OCI-LY1 (cell line): ENCODE results near the gene KNSTRN.

Experiments
- H2AFZ ChIP-seq: fragments of 200-600 bp; sonication (generic), shearing (Covaris generic); 2 replicates; pipeline ENCODE4 v1.6.0; 2014; ENCODE audit warnings: antibody characterized with exemption, mild to moderate bottlenecking, low read length
- H3F3A ChIP-seq: fragments of 200-600 bp; sonication (generic), shearing (Covaris generic); 2 replicates; pipeline ENCODE4 v1.6.0; 2014; ENCODE audit warnings: mild to moderate bottlenecking, antibody characterized with exemption, low read length, moderate library complexity; ENCODE audit not compliant: insufficient read depth
- H3K27ac ChIP-seq: fragments of 200-600 bp; sonication (generic); 2 replicates; pipeline ENCODE4 v1.5.1; 2014; ENCODE audit warnings: low read length, mixed run types, mild to moderate bottlenecking, low read depth; ENCODE audit not compliant: poor library complexity, severe bottlenecking
- H3K27me3 ChIP-seq: fragments of 200-600 bp; sonication (generic); 2 replicates; pipeline ENCODE4 v1.6.0; 2014; ENCODE audit warnings: antibody characterized with exemption, mild to moderate bottlenecking, low read length, moderate library complexity; ENCODE audit not compliant: insufficient read depth
- H3K36me3 ChIP-seq: fragments of 200-600 bp; sonication (generic); 2 replicates; pipeline ENCODE4 v1.6.1; 2014; ENCODE audit warnings: mild to moderate bottlenecking, antibody characterized with exemption, low read length, moderate library complexity, mixed read lengths; ENCODE audit not compliant: insufficient read depth
- H3K4me1 ChIP-seq: fragments of 200-600 bp; sonication (generic); 2 replicates; pipeline ENCODE4 v1.5.1; 2014; ENCODE audit warnings: mild to moderate bottlenecking, low read length, moderate library complexity; ENCODE audit not compliant: insufficient read depth, severe bottlenecking
- H3K4me2 ChIP-seq: fragments of 200-600 bp; sonication (generic), shearing (Covaris generic); 2 replicates; pipeline ENCODE4 v1.6.1; 2014; ENCODE audit warnings: low read length
- H3K4me3 ChIP-seq: fragments of 200-600 bp; sonication (generic); 2 replicates; pipeline ENCODE4 v1.5.1; 2014; ENCODE audit warnings: low read length, low read depth, mild to moderate bottlenecking, mixed read lengths; ENCODE audit not compliant: poor library complexity, severe bottlenecking
- H3K79me2 ChIP-seq: fragments of 200-600 bp; shearing (Covaris generic); 2 replicates; pipeline ENCODE4 v1.6.1; 2016; ENCODE audit warnings: mixed run types, low read length, mixed read lengths; ENCODE audit not compliant: insufficient read depth
- H3K9ac ChIP-seq: fragments of 200-600 bp; sonication (generic), shearing (Covaris generic); 2 replicates; pipeline ENCODE4 v1.6.1; 2014; ENCODE audit warnings: mild to moderate bottlenecking, low read length, mixed read lengths
- H3K9me2 ChIP-seq: fragments of 200-600 bp; sonication (generic), shearing (Covaris generic); 2 replicates; pipeline ENCODE4 v1.6.1; 2014; ENCODE audit warnings: low read depth, mild to moderate bottlenecking, low read length, mixed read lengths
- H3K9me3 ChIP-seq: fragments of 200-600 bp; shearing (Covaris generic); 2 replicates; pipeline ENCODE4 v1.6.1; 2014; ENCODE audit warnings: low read length, mixed read lengths
- H4K20me1 ChIP-seq: fragments of 200-600 bp; sonication (generic), shearing (Covaris generic); 2 replicates; pipeline ENCODE4 v1.6.0; 2016; ENCODE audit warnings: mild to moderate bottlenecking, low read length; ENCODE audit not compliant: insufficient read depth
- EZH2 ChIP-seq: fragments of 200-600 bp; sonication (generic), shearing (Covaris generic); IDR thresholded peaks from 2 replicates; pipeline ENCODE4 v1.8.0; 2017; ENCODE audit warnings: borderline replicate concordance, mixed run types, mild to moderate bottlenecking, antibody characterized with exemption, low read length, moderate library complexity, mixed read lengths
- TF ChIP-seq, protein P1 (sequence below): fragments of 200-600 bp; sonication (generic), shearing (Covaris generic); IDR thresholded peaks from 2 replicates; pipeline ENCODE4 v1.5.1; 2017; ENCODE audit warnings: mild to moderate bottlenecking, antibody characterized with exemption, low read length, moderate library complexity, mixed read lengths

KNSTRN gene

DNA sequence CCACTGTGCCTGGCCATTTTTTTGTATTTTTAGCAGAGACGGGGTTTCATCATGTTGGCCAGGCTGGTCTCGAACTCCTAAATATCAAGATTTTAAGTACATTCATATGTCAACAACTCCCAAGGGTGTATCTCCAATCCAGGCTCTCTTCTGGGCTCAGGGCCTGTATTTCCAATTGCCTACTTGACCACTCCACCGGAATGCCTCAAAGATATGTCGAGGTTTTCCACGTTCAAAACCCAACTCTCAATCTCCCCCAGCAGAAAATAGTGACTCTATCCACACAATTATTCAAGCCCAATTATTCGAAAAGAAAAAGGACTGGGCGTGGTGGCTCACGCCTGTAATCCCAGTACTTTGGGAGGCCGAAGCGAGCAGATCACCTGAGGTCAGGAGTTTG is 1.9 kb upstream of the KNSTRN start:
- Histone ChIP-seq H3K4me2 (no peak overlapping the region), H3K9ac (no peak overlapping the region), H3K9me3 (no peaks in the 10 kb centered on the region), H4K20me1 (no peaks in the 10 kb centered on the region), H3K4me1 (peaks cover 16% of the 10 kb centered on the region), H3K27me3 (0 out of 2 replicates have a peak, but pooled peaks cover 2% of the 10 kb centered on the region), H3K36me3 (peaks cover 13% of the 10 kb centered on the region), H3K79me2 (peaks cover 25% of the 10 kb centered on the region), H3K4me3 (no peak overlapping the region), H3K27ac (no peak overlapping the region), H3F3A (no peaks in the 10 kb centered on the region), H2AFZ (no peak overlapping the region), H3K9me2 (no peaks in the 10 kb centered on the region)
- TF ChIP-seq, protein P1, sequence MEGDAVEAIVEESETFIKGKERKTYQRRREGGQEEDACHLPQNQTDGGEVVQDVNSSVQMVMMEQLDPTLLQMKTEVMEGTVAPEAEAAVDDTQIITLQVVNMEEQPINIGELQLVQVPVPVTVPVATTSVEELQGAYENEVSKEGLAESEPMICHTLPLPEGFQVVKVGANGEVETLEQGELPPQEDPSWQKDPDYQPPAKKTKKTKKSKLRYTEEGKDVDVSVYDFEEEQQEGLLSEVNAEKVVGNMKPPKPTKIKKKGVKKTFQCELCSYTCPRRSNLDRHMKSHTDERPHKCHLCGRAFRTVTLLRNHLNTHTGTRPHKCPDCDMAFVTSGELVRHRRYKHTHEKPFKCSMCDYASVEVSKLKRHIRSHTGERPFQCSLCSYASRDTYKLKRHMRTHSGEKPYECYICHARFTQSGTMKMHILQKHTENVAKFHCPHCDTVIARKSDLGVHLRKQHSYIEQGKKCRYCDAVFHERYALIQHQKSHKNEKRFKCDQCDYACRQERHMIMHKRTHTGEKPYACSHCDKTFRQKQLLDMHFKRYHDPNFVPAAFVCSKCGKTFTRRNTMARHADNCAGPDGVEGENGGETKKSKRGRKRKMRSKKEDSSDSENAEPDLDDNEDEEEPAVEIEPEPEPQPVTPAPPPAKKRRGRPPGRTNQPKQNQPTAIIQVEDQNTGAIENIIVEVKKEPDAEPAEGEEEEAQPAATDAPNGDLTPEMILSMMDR = no peak
- no peak for TF ChIP-seq EZH2

DNA sequence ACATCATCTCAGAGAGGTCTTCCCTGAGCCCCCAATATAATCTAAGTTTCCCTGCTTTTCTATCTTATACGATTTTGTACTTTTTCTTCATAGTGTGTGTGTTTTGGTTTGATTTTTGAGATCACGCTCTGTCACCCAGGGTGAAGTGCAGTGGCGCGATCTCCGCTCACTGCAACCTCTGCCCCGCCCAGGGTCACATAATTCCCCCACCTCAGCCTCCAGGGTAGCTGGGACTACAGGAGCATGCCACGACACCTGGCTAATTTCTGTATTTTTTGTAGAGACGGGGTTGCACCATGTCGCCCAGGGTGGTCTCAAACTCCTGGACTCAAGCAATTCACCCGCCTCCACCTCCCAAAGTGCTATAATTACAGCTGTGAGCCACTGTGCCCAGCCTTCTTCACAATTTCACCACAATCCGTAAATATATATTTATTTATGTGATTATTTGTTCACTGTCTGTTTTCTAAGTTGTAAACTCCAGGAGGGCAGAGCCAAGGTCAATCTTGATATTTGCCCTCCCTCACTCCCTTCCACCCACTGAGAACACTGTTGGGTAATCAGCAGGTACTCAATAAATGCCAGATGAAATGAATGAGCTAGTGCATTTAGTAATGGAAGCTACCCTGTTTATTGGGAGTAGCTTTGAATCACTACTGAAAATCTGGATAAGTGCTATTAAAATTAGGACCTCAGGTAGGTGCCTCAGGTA is 547 bp upstream of the KNSTRN start:
- Histone ChIP-seq H2AFZ (peak overlapping the region; percentile 89; the same call in 1 of the 2 replicates), H3K27me3 (0 out of 2 replicates have a peak, but pooled peaks cover 2% of the 10 kb centered on the region), H3K4me1 (peaks cover 16% of the 10 kb centered on the region), H3F3A (no peaks in the 10 kb centered on the region), H3K9me3 (no peaks in the 10 kb centered on the region), H3K27ac (no peak overlapping the region), H3K9ac (no peak overlapping the region), H3K36me3 (peaks cover 25% of the 10 kb centered on the region), H3K4me3 (peak overlapping the region; percentile 88), H4K20me1 (no peaks in the 10 kb centered on the region), H3K4me2 (peak overlapping the region; percentile 79; the same call in 1 of the 2 replicates), H3K9me2 (no peaks in the 10 kb centered on the region), H3K79me2 (peaks cover 25% of the 10 kb centered on the region)
- no peak for TF ChIP-seq EZH2
- TF ChIP-seq, protein P1 = no peak

DNA sequence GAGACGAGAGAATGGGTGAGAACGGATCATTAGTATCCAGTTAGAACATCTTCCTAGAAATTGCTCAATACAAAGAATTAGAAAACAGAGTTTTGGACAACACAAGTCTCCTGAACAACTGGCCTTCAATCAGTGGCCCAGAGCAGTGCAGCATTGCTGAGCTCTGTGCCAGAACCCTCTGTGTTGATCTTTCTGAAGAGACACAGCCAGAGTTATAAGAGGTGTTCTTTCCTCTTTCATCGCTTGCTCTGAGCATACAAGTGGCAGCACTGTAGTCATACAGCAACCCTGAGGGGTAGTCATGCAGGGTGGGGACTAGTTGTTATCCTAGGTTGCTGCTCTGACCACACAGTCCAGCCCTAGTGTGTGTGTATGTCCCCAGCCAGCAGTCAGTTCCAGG is 4.0 kb downstream of the KNSTRN start:
- Histone ChIP-seq H3K27ac (no peak overlapping the region), H3K36me3 (peaks cover 70% of the 10 kb centered on the region), H3K79me2 (peaks cover 25% of the 10 kb centered on the region), H3K4me1 (peaks cover 16% of the 10 kb centered on the region), H3K27me3 (no peaks in the 10 kb centered on the region), H3K9me2 (no peaks in the 10 kb centered on the region), H3K4me3 (no peak overlapping the region), H2AFZ (no peak overlapping the region), H3K9me3 (no peaks in the 10 kb centered on the region), H3F3A (no peaks in the 10 kb centered on the region), H3K9ac (no peak overlapping the region), H3K4me2 (no peak overlapping the region), H4K20me1 (no peaks in the 10 kb centered on the region)
- TF ChIP-seq, protein P1 = no peak
